Left renal pelvis (tissue), 4 donors: ENCODE results near the gene KCNIP3. TPM values are rescaled to one million over a fixed set of nuclear protein-coding genes. Genes with fewer than 3 reads are reported as not detected.
A peak's percentile ranks its signal among the peaks of the same experiment; 100 is the strongest.

Experiments
- DNase-seq, 4 donors: peaks; one replicate each; pipeline ENCODE4 v3.0.0-alpha.2; 2013; ENCODE audit warnings: low read depth in 4 of 4, low spot score in 3 of 4
- polyA plus RNA-seq, 4 donors: library from polyadenylated mRNA; unstranded; fragments of 120-200 nt; gene quantifications; one replicate each; pipeline ENCODE4 v1.2.1, GENCODE V29; 2013; ENCODE audit not compliant: insufficient read length in 4 of 4

KCNIP3 gene
- polyA plus RNA-seq, 4 donors, result 8.7 to 18.9 (median 11.4) TPM

- DNase-seq, result no peak
Measured at GRCh38 chr2:95325590-95326432, 28.7 kb downstream of the KCNIP3 start.

GRCh38 chr2:95326433-95327140 is 29.4 kb downstream of the KCNIP3 start:
- DNase-seq, result no peak

DNA sequence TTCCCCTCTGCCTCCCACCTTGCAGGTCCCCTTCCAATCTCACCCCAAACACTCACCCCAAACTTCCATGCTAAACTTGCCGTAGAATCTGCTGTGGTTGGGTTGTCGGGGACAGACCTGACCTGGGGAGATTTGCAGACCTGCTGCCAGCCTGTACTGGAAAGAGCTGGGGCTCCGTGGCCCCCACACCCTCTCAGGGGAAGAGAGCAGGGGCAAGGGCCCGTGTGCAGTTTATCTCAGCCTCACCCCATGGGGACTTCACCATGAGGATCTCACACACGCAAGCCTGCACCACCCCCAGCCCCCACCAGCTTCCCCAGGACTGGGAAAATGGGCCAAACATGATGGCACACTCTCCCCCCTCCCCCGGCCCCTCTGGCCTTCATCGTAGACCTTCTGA is 30.7 kb downstream of the KCNIP3 start:
- DNase-seq, result no peak

- no peak for DNase-seq
Measured at GRCh38 chr2:95328358-95329125, 31.4 kb downstream of the KCNIP3 start.

- DNase-seq, result no peak
Measured at GRCh38 chr2:95329401-95329800, 32.3 kb downstream of the KCNIP3 start.

DNA sequence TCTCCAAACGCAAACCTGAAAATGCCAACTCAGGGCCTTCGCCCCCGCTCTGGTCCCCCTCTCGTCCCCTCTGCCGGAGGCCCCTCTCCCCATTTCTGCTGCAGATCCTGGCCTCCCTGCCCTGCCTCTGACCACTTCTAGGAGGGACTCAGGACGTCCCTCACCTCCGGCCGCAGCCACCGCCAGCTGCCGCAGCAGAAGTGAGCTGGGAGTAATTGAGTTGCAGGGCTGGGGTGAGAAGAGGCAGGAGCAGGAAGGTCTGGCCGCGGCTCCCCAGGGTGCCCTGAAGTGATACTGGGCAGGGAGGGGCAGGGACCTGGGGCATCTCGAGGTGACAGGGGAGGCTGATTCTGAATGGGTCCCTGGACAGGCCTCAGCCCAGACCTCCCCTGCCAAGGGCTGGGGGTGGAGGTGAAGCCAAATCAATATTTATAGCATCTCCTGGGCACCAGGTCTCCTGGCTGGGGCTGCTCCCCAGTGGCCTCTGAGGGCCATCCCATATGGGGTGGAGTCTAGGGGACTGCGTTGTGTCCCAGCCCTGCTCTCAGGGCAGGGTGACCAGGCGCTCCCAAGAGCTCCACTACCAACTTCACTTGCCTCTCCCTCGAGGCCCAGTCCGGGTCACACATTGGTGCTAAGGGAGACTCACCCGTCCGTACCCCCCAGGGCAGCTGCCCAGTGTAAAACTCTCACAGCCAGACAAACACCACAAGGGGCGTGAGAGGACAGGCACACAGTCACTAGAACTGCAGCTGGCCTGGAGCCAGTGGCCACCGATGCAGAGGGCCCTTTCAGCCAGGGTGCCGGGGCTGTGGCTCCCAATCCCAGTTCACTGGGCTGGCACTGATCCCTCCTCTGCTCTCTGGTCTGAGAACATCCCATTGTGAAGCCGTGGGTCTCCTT is 33.0 kb downstream of the KCNIP3 start:
- no peak for DNase-seq

GRCh38 chr2:95330794-95331338 is 33.7 kb downstream of the KCNIP3 start:
- no peak for DNase-seq

GRCh38 chr2:95331606-95332005 is 34.5 kb downstream of the KCNIP3 start:
- no peak for DNase-seq

DNA sequence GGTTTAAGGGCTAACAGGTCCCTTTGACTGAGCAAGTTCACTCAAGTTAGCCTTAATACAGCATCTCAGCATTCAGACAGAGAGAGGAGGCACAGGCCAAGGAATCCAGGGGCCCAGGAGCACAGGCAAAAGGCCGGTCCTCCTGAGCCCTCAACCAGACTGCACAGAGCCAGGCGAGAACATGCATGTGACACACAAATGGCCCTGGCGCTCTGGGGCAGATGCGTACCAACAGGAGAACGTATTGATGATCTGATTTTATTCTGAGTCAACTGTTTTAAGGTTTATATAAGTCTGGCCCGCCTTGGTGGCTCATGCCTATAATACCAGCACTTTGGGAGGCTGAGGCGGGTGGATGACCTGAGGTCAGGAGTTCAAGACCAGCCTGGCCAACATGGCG is 34.9 kb downstream of the KCNIP3 start:
- DNase-seq, result no peak

GRCh38 chr2:95333056-95333455 is 35.9 kb downstream of the KCNIP3 start:
- no peak for DNase-seq

GRCh38 chr2:95333888-95334338 is 36.8 kb downstream of the KCNIP3 start:
- DNase-seq, result peak in 3 of 4 donors; percentile 54 to 91 (median 70)

GRCh38 chr2:95334916-95335641 is 37.9 kb downstream of the KCNIP3 start:
- no peak for DNase-seq

DNA sequence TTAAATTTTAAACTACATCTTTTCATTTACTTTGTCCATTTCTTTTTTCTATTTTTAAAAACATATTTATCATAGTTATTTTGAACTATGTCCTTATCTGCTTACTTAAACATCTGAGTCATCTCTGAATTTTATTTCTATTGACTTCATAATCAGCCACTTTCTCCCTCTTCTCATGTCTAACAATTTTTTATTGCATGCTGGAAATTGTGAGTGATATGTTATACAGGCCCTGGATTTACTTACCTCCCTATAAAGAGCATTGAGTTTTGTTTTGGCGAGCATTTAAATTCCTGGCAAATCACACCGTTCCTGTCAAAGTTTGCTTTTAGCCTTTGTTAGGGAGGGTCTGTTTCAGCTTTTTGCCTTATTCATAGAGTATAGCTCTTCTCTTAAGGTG is 39.3 kb downstream of the KCNIP3 start:
- DNase-seq, result no peak

DNA sequence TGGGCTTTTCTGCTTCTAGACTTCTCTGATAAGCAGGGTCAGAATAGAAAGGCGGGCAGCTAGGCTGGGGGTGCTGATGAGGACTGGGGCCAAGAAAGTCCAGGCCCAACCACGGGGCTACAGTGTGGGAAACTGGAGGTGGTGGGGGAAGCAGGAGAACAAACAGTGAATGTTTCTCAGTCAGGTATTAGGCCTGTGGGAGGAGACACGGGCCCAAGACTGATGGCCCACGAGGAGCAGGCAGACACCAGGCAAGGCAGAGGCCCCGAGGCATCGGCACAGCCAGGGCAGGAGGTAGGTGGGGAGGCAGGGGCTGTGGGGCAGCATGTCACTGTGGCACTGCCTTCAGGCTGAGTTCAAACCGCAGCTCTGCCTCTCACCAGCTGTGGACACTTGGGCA is 40.7 kb downstream of the KCNIP3 start:
- DNase-seq, result no peak

DNA sequence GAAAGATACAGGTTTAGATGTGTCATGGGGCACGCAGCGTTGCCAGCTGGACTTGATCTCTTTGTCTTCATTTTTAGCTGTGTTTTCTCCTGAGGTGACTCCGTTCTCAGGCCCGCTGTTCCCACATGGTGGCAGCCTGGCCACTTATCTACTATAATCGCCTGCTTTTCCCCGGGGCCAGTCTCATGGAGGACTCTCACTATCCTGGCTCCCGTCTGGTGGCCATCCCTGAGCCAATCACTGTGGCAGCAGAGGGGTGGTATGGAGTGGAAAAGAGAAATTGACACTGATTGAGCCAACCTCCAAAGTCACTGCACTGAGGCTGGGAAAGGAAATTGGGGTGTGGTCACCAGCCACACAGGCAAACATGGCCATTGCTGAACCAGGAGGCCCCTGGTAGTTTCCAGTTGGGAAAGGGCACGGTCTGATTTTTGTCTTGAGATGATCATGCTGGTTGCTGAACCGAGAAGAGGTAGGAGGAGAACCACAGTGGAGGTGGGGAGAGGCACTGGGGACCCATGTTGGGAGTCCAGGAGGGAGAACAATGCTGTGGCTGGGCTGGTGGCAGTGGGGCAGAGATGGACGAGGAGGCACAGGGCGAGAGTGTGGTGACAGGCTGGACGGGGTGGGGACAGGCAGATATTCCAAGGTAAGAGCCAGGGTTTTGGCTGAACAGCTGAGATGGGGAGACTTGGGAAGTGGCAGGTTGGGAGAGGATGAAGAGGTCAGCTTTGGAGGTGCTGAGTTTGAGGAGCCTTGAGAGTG is 45.6 kb downstream of the KCNIP3 start:
- DNase-seq, result no peak

DNA sequence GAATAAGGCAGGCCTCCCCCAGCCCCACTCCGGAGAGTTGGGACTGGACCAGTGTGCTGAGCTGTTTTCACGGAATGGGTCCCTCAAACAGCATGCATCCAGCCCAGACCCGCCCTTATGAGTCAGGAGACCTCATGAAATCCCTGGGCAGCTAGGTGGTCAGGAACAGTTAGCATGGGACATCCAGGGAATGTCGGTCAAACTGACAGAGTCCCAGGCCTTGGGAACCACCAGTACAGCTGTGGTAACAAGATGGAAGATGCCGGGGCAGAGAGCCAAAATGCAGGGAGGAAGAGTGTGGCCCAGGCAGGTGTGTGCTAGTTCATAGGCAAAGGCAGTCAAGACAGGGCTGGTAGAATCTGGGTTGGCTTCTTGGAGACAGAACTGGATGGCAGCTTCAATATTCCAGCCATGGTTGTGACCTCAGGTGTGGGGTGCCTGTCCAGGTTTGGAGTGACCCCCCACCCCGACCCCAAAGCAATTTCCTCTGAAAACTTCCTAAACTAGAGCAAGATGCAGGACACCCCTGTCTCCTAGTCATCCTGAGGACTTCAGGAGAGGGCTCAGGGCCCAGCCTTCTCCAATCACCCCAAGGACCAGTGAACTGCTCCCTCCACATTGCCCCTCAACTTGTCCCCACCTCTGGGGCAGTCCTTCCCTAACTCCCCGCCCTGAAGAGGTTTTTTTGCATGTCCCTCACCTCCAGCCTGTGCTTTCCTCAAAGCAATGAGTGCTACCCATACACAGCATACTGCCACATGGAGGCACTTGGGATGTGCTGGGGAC is 46.5 kb downstream of the KCNIP3 start:
- no peak for DNase-seq

DNA sequence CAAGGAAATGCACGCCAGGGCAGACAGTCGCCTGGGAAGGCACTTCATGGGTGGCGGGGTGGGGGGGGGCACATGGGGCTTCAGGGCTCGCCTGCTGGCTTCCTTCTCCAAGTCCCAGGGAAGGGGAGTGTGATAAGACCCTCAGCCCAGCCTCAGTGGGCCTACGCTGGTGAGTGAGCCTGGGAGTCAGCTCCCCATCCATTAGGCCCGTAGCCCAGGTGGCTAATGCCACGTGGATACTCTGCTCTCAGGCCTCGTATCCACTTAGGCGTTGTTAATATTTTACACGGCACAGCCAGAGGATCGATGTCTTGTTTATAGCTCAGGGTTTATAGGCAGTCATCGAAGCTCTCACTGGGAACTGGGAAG is 47.1 kb downstream of the KCNIP3 start:
- no peak for DNase-seq

- no peak for DNase-seq
Measured at GRCh38 chr2:95344656-95345055, 47.5 kb downstream of the KCNIP3 start.
